HG03521 (cell line): ENCODE data around the gene LAMA3.
"Not testable (repeated sequence)": the region's sequence is repeated elsewhere in the genome, so short reads cannot be mapped to it uniquely, and the experiment has no call there.

Experiments used
- ATAC-seq: cut with Tn5 transposase; IDR thresholded peaks from one replicate; pipeline ENCODE4 v1.9.1; 2021; ENCODE audit warnings: mild to moderate bottlenecking, moderate library complexity; ENCODE audit not compliant: unreplicated experiment

LAMA3 gene

GRCh38 chr18:23725827-23726661 lies 36.8 kb downstream of the LAMA3 start:
- ATAC-seq, result no peak

DNA sequence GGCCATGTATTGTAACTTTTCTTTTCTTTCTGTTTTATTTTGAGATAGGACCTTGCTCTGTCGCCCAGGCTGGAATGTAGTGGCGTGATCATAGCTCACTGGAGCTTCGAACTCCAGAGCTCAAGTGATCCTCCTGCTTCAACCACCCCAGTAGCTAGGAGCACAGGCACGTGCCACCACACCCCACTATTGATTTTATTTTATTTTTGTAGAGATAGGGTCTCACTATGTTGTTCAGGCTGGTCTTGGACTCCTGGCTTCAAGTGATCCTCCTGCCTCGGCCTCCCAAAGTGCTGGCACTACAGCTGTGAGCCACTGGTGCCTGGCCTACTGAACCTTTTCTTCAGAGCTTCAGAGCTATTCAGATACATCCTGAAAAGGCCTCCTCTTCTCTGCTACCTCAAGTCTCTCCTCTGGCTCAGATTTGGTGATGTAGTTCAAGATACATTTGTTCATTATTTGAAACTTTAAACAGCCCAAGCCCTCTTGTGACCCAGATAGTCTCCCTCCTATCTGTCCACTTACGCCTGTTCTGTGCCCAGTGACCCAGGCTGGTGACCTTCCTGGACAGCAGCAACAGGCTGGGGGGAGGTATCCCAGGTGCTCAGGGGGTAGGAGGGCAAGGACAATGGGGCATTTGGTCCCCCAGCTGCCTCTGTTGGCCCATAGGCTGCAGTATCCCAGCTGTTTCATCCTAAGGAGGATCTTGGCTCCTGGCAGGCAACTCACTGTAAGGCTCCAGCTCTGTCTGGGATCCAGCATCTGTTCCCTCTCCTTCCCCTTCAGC lies 38.6 kb downstream of the LAMA3 start:
- no peak for ATAC-seq

GRCh38 chr18:23730857-23731256 lies 41.6 kb downstream of the LAMA3 start:
- ATAC-seq, result no peak

DNA sequence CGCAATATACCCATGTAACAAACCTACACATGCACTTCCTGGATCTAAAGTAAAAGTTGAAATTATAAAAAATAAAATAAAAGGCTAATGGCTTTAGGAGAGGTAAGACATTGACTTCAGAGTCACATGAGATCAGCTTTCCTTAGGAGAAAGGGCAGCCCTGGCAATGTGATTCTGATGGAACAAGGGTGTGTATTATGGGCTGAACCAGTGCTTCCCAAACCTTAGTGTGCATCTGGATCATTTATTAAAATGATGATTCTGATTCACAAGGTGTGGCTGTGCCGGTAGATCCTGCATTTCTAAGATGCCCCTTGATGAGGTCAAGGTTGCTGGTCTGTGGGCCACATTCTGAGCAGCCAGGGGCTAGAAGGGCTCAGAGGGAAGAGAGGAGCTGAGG lies 42.6 kb downstream of the LAMA3 start:
- no peak for ATAC-seq

GRCh38 chr18:23732439-23732838 lies 43.2 kb downstream of the LAMA3 start:
- ATAC-seq, result no peak

GRCh38 chr18:23733265-23733664 lies 44.0 kb downstream of the LAMA3 start:
- not testable (repeated sequence) for ATAC-seq

- ATAC-seq, result no peak
Observed at GRCh38 chr18:23733895-23734294, 44.6 kb downstream of the LAMA3 start.

DNA sequence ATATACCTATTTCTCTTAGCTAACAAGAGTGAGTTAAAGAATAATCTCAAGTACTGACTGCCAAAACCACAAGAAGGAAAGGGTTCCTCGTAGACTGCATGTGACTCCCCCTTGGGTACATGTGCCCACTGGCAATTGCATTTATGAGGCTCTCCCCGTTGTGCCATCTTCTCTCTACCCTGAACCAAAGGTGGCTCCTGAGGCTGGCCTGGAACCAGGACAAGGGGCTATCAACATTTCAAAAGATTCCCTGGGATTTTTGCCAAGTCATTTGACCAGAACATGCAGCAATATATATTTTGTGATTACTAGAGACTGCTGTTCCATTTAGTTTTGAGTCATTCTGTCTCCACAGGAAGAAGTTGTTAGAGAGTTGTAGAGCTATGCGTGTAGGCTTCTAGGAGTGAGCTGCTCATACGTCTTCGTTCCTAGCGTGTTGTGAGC lies 45.8 kb downstream of the LAMA3 start:
- peak; percentile 52 for ATAC-seq

DNA sequence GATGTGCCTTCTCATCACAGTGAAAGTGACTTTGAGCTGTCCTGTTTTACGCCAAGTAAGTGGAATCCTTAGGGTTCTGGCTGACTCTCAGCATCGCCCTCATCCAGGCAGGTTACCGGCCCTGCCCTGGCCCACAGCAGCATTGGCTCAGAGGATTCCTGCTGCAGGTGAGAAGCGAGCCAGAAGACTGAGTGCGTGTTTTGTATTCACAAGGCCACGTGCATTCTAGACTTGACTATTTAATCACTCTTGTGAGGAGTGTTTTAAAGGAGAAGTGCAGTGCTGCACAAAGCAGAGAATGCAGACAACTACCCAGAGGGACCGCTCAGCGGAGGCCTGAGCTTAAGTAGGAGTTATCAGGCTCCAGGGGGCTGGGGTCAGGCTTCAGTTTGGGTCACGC lies 48.3 kb downstream of the LAMA3 start:
- no peak for ATAC-seq

GRCh38 chr18:23738151-23738550 lies 48.9 kb downstream of the LAMA3 start:
- no peak for ATAC-seq

DNA sequence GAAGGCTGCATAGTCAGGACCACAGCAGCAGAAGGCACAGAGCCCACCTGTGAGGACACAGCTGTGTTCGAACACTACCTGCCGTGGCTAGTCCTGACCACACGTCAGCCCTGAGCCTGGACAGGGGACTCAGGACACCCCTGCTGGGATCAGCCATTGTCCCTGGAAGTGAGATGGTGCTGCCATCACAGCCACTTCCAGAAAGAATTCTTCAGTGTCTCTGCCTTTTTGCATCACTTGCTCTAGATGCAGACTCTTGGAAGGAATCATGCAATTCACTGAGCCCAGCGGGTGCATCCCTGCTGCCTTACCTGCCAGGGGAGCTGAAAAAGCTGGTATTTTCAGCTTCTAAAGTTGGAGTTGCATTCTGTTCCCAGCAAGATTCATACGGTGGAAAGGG lies 49.3 kb downstream of the LAMA3 start:
- ATAC-seq, result no peak

DNA sequence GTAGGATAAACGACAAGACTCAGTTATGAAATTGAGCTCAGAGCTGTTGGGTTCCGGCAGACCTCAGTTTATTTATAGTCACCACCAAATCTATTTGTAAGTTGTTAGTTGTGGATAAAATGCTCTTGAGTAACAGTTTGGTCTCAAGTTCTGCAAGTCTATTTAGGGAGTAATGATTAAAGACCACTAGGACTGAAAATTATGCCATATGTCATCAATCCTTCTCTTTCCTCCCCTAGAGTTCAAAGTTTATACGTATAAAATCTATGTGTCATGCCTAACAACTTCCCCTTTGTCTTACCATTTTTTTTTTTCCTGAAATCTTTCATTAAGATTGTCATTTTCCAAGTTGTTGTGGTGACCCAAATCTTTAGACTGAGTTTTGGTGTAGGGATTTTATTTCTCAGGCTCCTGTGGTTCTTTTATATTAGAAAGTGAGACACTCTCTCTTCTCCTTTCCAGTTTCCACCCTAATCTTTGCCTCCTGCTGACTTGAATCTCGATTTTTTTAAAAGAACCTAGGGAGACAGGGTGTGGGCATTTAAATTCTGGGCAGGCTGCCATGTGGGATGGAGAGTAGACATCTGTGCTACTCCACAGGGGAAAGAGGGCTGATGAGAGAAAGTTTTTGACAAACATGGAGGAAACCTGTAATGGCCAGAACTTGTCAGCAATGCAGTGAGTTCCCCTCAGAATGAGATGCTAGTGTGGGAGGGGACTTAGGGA lies 51.0 kb downstream of the LAMA3 start:
- no peak for ATAC-seq

DNA sequence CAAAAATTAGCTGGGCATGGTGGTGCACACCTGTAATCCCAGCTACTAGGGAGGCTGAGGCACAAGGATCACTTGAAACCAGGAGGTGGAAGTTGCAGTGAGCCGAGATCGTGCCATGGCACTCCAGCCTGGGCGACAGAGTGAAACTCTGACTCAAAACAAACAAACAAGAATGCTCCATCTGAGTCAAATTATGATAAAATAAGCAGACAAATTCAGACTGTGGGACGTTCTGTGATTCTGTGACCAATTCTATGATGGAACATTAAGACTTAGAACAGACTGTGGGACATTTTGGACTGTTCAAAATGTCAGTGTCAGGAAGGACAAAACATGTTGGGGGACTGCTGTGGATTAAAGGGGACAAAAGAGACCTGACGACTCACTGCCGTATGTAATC lies 52.7 kb downstream of the LAMA3 start:
- not testable (repeated sequence) for ATAC-seq

GRCh38 chr18:23743733-23744333 lies 54.6 kb downstream of the LAMA3 start:
- ATAC-seq, result no peak

- ATAC-seq, result no peak
Observed at GRCh38 chr18:23745366-23745765, 56.1 kb downstream of the LAMA3 start.

DNA sequence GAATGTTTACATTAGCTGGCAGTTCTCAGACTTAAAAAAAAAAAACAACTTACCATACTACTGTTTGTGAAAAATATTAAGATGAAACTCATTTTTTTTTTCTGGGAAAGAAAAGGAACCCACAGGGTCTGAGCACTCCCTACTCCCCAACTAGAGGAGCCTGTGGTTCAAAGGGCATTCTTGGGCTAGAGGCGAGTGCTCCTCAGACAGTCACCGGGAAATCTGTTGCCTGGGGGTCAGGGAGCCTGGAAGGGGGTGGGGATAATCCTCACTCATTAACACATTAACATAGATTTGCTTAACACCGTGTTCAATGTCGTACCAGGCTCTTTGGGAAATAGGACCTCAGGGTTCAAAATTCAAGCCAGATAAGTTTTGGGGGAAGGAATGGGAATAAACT lies 57.6 kb downstream of the LAMA3 start:
- no peak for ATAC-seq

DNA sequence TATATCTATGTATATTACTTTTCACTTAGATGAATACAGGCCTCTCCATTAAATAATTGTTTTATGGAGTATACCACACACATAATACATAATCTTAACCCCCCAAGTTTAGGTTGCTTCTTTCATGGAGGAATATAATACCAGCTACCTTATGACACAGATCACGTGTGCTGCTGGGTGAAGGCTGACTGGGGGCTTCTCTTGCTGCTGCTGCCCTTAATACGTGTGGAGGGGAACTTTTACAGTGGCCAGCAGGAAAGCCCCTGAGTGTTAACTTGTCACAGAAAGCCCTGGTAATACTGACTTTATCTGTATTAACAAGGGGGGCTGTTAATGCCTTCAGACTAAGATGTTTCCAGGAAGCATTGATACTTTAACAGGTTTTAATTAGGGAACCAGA lies 63.1 kb downstream of the LAMA3 start:
- ATAC-seq, result no peak

DNA sequence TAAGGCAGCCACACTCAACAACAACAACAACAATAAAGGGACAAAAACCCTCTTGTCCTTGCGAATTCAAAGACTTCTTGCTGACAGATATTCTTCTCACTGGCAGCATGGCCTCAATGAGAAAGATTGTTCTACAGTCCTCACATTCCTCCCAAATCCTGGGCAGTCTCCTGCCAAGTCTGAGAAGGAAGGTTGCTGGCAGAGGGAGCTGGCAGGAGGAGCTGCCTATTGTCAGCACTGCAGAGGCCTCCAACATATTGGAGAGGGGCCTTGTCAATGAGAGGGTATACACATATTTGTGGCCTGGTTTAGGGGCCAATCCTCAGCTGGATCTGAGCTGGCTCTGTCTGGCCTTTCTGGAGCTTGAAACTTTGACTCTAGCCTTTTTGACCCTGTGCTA lies 63.5 kb downstream of the LAMA3 start:
- ATAC-seq, result no peak

DNA sequence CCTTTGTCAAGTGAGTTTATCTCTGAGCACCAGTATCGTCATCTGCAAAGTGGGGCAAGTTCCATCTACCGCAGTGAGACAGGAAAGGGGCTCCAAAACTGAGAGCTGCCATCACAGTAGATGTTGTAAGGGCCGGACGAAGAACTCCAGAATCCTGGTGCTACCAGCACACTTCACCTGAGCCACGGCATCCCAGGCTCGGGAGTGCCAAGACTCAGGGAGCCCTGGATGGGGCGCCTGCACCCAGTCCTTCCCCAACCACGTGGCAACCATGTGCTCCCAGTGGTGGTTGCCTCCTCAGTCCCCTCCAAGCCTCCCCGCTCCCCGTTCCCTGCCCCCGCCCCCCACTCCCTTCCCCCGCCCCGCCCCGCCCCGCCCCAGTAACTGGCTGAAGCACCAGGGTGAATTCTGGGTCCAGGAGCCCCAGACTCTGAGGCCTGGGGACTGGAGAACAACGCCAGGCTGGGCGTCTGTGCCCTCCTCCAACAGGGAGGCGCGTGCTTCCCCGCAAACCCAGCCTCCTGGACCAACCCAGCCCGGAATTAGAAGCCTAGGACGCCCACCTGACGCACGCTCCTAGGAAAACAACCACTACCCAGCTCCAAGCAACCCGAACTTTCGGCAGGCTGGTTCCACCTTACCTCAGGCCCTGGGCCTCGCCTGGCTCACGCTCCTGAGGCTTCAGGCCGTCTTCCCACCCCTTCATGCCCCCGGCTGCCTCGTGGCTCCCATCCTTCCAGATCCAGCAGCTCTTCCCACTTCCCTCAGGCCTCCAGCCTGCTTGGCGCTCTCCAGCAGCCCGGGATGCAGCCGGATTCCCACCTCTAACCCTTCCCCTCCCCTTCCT lies 67.6 kb downstream of the LAMA3 start:
- ATAC-seq, result no peak

DNA sequence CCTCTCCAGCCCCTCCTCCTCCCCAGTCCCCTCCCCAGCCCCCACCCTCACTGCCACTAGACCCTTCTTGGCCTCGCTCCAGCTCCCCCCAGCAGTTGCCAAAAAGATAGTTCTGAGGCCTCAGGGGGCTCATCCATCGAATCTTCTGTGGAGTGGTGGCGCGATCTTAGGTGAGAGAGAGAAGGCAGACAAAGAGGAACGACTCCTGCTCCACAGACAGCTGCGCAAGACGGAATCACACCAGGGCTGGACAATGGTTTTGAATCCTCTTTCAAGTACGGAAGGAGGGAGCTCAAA lies 68.1 kb downstream of the LAMA3 start:
- no peak for ATAC-seq
